Activated CD4-positive, alpha-beta memory T cell treated with anti-CD3 and anti-CD28 coated beads for 36 hours (primary cell): Measurements from ENCODE around the gene TMEM253. TPM values are rescaled to one million over a fixed set of nuclear protein-coding genes. Genes with fewer than 3 reads are reported as not detected.

Source experiments
- CTCF ChIA-PET: fragments of 350-600 bp; sonication (Branson Sonifier 250); formaldehyde crosslinking; loops from one replicate; lab custom pipeline; 2021; ENCODE audit warnings: antibody characterized with exemption, inconsistent platforms; lab: Charles Lee
- POLR2A ChIA-PET: fragments of 350-600 bp; sonication (Branson Sonifier 250); formaldehyde crosslinking; loops from one replicate; lab custom pipeline; 2021; ENCODE audit warnings: antibody characterized with exemption; lab: Charles Lee
- DNase-seq: peaks from one replicate; pipeline ENCODE4 v3.0.0-alpha.2; 2020
- H3K27ac Mint-ChIP-seq: one replicate; pipeline ENCODE4 v1.8.0; 2021; ENCODE audit warnings: mixed read lengths
- H3K27me3 Mint-ChIP-seq: one replicate; pipeline ENCODE4 v1.8.0; 2021; ENCODE audit warnings: mixed read lengths
- H3K36me3 Mint-ChIP-seq: one replicate; pipeline ENCODE4 v1.8.0; 2021; ENCODE audit warnings: mixed read lengths
- H3K4me1 Mint-ChIP-seq: one replicate; pipeline ENCODE4 v1.8.0; 2021; ENCODE audit warnings: low read depth, mixed read lengths
- H3K4me3 Mint-ChIP-seq: one replicate; pipeline ENCODE4 v1.8.0; 2021; ENCODE audit warnings: mild to moderate bottlenecking, mixed read lengths
- H3K9me3 Mint-ChIP-seq: one replicate; pipeline ENCODE4 v1.8.0; 2021; ENCODE audit warnings: mixed read lengths
- intact Hi-C: fragments of 100-400 bp; cut with micrococcal nuclease; formaldehyde crosslinking; loops from one replicate; pipeline ENCODE4 v1.15.1; 2023
- total RNA-seq, 2 experiments: library from RNA; stranded (reverse); gene quantifications; one replicate each; pipeline ENCODE4 v1.2.3, GENCODE V29; 2021

TMEM253 gene
- total RNA-seq, 2 experiments from 2014 or later = not detected

DNA sequence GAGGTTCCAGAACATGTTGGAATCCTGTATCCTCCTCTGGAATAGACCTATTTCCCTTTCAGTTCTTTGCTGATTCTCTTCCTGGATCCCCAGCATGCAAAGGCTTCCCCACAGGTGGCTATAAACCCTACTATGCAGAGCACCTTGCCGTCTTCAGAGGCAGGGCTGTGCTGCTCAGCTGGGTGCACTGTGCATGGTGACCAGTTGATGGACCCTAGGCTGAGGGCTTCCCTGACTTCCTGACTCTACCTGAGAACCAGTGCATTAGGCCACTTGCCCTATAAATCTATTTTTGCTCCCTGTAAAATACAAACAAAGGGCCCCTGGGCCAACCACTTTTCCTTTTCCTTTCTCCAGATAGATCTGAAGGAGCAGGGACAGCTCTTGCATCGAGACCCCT is 16.5 kb upstream of the TMEM253 start:
- no peak for DNase-seq
- Mint-ChIP-seq H3K36me3 (no peaks in the 10 kb centered on the region), H3K4me3 (no peak overlapping the region), H3K4me1 (peaks cover 18% of the 10 kb centered on the region), H3K27ac (no peak overlapping the region), H3K27me3 (no peaks in the 10 kb centered on the region), H3K9me3 (no peaks in the 10 kb centered on the region)
- intact Hi-C loops = no loop called here
- ChIA-PET POLR2A (no interaction called here), CTCF (interaction anchor here (0.8 to 9.1 kb wide), 5 partner anchors 8 to 70 kb away, joined by 4 to 146 read pairs (median 6); partner anchors contain the start of gene TMEM253)

DNA sequence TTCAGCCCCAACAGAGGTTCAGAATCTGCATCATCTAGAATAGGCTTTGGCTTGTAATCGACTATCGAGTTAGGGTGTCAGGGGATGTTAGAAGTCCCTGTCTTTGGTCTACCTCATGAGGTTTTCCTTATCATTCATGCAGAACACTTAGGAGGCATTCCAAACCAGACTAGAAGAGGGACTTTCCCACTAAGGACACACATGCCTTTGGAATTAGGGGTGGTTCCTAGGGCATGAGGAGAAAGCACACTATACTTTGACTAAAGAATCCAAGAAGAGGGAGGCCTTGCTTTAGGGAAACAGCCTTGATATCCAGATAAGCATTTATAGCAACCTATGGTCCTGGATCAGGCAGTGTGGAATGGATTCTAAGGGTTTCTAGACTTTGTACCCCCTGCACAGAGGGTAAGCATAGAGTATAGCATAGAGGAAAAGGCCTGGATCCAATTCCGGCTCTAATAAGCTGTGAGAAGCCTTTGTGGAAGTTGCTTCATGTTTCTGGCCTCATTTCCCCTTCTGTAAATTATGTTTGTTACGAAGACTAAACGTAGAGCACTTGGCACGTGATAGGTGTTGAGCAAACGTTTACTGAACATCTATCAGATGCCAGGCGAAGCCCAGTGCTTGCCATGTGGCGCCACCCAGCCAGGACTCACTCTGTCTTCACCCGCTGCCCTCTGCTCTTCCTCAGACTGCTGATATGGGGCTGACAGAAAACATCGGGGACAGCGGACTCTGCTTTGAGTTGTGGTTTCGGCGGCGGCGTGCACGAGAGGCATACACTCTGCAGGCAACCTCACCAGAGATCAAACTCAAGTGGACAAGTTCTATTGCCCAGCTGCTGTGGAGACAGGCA is 15.6 kb upstream of the TMEM253 start:
- H3K4me3 Mint-ChIP-seq = no peak overlapping the region
- ChIA-PET CTCF (interaction anchor here (1.9 to 9.1 kb wide), 3 partner anchors 18 to 71 kb away, joined by 5 to 146 read pairs (median 134); partner anchors contain the start of gene TMEM253), POLR2A (no interaction called here)
- no peaks in the 10 kb centered on the region for H3K27me3 Mint-ChIP-seq
- H3K9me3 Mint-ChIP-seq = no peaks in the 10 kb centered on the region
- DNase-seq = no peak
- no peaks in the 10 kb centered on the region for H3K36me3 Mint-ChIP-seq
- intact Hi-C loops = no loop called here
- no peak overlapping the region for H3K27ac Mint-ChIP-seq
- peaks cover 18% of the 10 kb centered on the region for H3K4me1 Mint-ChIP-seq

- intact Hi-C loops = loop anchor here (1.0 kb wide), 1 partner anchor 17 kb away; no protein-coding TSS in a partner anchor
- Mint-ChIP-seq H3K4me1 (peaks cover 18% of the 10 kb centered on the region), H3K36me3 (no peaks in the 10 kb centered on the region), H3K4me3 (no peak overlapping the region), H3K27me3 (no peaks in the 10 kb centered on the region), H3K9me3 (no peaks in the 10 kb centered on the region), H3K27ac (no peak overlapping the region)
- no peak for DNase-seq
- POLR2A ChIA-PET = interaction anchor here (0.7 to 0.9 kb wide), 3 partner anchors 15 to 72 kb away, joined by 3 to 4 read pairs (median 4); no protein-coding TSS in a partner anchor
- CTCF ChIA-PET = interaction anchor here (1.1 to 9.1 kb wide), 5 partner anchors 11 to 72 kb away, joined by 4 to 146 read pairs (median 48); partner anchors contain the start of genes TMEM253 and ZNF219
Measured at GRCh38 chr14:21086908-21087293, 14.0 kb upstream of the TMEM253 start.

- Mint-ChIP-seq H3K27me3 (no peaks in the 10 kb centered on the region), H3K9me3 (no peaks in the 10 kb centered on the region), H3K4me3 (no peak overlapping the region), H3K36me3 (peaks cover 1% of the 10 kb centered on the region), H3K4me1 (peaks cover 20% of the 10 kb centered on the region), H3K27ac (peak overlapping the region; percentile 62)
- DNase-seq = peak; percentile 68
- ChIA-PET CTCF (interaction anchor here (1.1 to 9.1 kb wide), 5 partner anchors 11 to 73 kb away, joined by 4 to 146 read pairs (median 48); partner anchors contain the start of genes TMEM253 and ZNF219), POLR2A (interaction anchor here (0.6 to 0.9 kb wide), 4 partner anchors 16 to 626 kb away, joined by 3 to 4 read pairs (median 4); partner anchors contain the start of gene PIP4P1)
- intact Hi-C loops = loop anchor here (1.0 kb wide), 1 partner anchor 17 kb away; no protein-coding TSS in a partner anchor
Measured at GRCh38 chr14:21087294-21088091, 13.4 kb upstream of the TMEM253 start.

DNA sequence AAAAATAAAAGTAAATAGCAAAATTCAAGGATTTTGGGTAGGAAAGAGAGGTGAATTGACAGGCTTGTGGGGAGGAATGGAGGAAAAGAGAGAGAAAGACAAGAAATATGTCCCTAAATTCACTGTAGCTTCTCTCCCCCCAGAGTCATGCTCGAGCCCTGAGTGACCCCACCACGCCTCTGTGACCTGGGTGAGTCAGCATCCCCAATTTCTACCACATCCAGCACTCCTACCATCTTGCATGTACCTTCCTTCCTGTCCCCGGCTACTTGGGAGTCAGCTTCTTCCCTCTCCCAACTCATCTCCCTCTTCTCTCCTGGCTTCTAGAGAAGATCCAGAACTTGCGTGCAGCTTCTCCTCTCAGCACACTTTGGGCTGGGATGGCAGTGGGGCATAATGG is 12.2 kb upstream of the TMEM253 start:
- DNase-seq = no peak
- H3K27ac Mint-ChIP-seq = peak overlapping the region; percentile 24
- H3K27me3 Mint-ChIP-seq = no peaks in the 10 kb centered on the region
- POLR2A ChIA-PET = no interaction called here
- intact Hi-C loops = no loop called here
- no peaks in the 10 kb centered on the region for H3K9me3 Mint-ChIP-seq
- CTCF ChIA-PET = interaction anchor here (0.5 to 9.1 kb wide), 8 partner anchors 9 to 74 kb away, joined by 3 to 146 read pairs (median 14); partner anchors contain the start of genes ARHGEF40 and TMEM253
- peaks cover 23% of the 10 kb centered on the region for H3K4me1 Mint-ChIP-seq
- no peak overlapping the region for H3K4me3 Mint-ChIP-seq
- peaks cover 1% of the 10 kb centered on the region for H3K36me3 Mint-ChIP-seq

- intact Hi-C loops = no loop called here
- Mint-ChIP-seq H3K36me3 (peaks cover 1% of the 10 kb centered on the region), H3K27me3 (no peaks in the 10 kb centered on the region)
Measured at GRCh38 chr14:21089271-21089670, 11.6 kb upstream of the TMEM253 start.

DNA sequence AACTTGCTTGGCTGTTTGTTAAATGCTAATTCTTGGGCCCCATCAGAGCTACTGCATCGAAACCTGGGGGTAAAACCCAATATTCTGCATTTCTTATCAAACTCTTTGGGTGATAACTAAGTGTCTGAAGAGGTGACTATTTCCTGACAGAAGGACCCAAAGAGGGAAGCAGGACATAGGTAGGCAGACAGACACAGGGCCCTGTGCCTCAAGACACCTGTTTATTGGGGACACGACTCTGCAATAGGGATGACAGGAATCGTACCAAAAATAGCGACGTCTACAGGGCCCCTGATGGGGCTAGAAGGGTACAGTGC is 11.0 kb upstream of the TMEM253 start:
- peaks cover 23% of the 10 kb centered on the region for H3K4me1 Mint-ChIP-seq
- no peak overlapping the region for H3K27ac Mint-ChIP-seq
- H3K36me3 Mint-ChIP-seq = peaks cover 1% of the 10 kb centered on the region
- H3K4me3 Mint-ChIP-seq = no peak overlapping the region
- H3K9me3 Mint-ChIP-seq = no peaks in the 10 kb centered on the region
- no peak for DNase-seq
- no peaks in the 10 kb centered on the region for H3K27me3 Mint-ChIP-seq
- intact Hi-C loops = no loop called here
- CTCF ChIA-PET = interaction anchor here (0.8 to 9.1 kb wide), 9 partner anchors 8 to 75 kb away, joined by 3 to 146 read pairs (median 9); partner anchors contain the start of genes ARHGEF40 and TMEM253
- POLR2A ChIA-PET = no interaction called here

More at GRCh38 chr14:21089271-21089670, 11.6 kb upstream of the TMEM253 start:
- ChIA-PET POLR2A (no interaction called here), CTCF (interaction anchor here (0.5 to 9.1 kb wide), 9 partner anchors 8 to 75 kb away, joined by 3 to 146 read pairs (median 9); partner anchors contain the start of genes ARHGEF40 and TMEM253)
- Mint-ChIP-seq H3K4me1 (peaks cover 23% of the 10 kb centered on the region), H3K4me3 (no peak overlapping the region), H3K9me3 (no peaks in the 10 kb centered on the region), H3K27ac (peak overlapping the region; percentile 24)
- no peak for DNase-seq

DNA sequence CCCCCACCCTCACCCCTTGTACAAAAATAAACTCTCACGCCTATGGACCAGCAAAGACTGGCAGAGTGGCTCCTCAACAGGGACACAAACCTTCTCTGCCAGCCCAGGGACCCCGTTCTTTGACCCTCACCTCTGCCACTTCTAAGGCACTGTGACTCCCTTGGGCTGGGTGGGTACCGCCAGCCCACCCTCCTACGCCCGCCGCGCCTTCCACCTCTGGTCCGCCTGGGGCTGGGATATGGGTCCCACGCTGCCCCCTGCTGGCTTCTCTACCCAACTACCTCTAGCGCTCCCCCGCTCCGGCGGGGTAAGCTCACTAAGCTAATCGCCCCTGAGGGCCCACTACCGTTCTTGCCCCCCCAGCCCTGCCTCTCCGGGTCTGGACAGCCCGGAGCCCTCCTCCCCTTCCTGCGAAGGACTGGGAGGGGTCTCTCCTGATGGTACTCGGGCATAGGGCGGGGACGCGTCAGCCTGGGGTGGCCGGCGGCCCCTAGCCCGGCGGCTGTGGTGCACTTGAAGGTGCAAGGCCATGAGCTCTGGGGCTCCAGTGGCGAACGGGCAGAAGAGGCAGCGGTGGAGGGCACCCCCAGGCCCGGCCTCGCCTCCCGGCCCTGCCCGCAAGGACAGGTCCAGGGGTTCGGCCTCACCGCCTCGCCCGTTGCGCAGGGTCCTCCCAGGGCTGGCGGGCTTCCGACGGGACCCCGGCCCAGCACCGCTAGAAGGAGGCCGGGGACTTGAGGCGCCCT is 10.5 kb upstream of the TMEM253 start:
- H3K27me3 Mint-ChIP-seq = no peaks in the 10 kb centered on the region
- peaks cover 1% of the 10 kb centered on the region for H3K36me3 Mint-ChIP-seq
- intact Hi-C loops = no loop called here
- H3K27ac Mint-ChIP-seq = no peak overlapping the region
- DNase-seq = peak; percentile 59
- ChIA-PET CTCF (interaction anchor here (1.0 to 9.1 kb wide), 8 partner anchors 7 to 76 kb away, joined by 4 to 146 read pairs (median 14); partner anchors contain the start of genes ARHGEF40 and TMEM253), POLR2A (no interaction called here)
- no peaks in the 10 kb centered on the region for H3K9me3 Mint-ChIP-seq
- H3K4me3 Mint-ChIP-seq = no peak overlapping the region
- H3K4me1 Mint-ChIP-seq = peaks cover 23% of the 10 kb centered on the region

DNA sequence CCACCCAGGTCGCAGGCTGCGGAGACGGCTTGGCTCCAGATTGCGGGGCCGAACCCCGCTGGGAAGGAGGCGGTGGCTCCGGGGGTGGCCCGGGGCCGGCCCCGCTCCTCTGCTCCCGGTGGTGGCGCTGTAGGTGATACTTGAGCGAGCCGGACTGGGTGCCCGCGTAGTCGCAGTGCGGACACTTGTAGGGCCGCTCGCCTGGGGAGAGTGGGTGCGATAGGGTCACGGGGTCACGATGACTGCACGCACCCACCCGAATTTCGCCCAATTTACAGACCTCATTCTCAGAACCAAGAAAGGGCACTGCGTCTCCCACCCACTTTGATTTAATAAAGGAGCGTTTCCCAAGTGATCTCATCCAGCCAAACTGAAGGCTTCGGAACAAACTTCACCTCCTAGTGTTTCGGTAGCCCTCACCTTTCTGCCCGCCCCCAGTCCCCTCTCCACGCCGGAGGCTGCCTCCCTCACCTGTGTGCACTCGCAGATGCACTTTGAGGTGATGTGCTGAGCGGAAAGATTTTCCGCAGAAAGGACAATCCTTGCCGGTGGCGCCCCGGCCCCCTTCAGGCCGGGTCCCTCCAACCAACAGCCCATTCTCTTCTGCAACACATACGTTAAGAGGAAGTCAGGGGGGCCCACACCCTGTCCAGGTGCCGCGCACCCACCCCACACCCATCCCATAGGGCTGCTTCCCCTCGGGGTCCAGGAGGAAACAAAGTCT is 9.8 kb upstream of the TMEM253 start:
- H3K9me3 Mint-ChIP-seq = no peaks in the 10 kb centered on the region
- CTCF ChIA-PET = interaction anchor here (1.0 to 9.1 kb wide), 19 partner anchors 12 to 141 kb away, joined by 3 to 278 read pairs (median 15); partner anchors contain the start of genes ARHGEF40, NDRG2, SLC39A2 and TMEM253
- intact Hi-C loops = no loop called here
- H3K4me3 Mint-ChIP-seq = no peak overlapping the region
- POLR2A ChIA-PET = no interaction called here
- H3K4me1 Mint-ChIP-seq = peaks cover 23% of the 10 kb centered on the region
- no peak for DNase-seq
- no peaks in the 10 kb centered on the region for H3K27me3 Mint-ChIP-seq
- no peak overlapping the region for H3K27ac Mint-ChIP-seq
- peaks cover 1% of the 10 kb centered on the region for H3K36me3 Mint-ChIP-seq

DNA sequence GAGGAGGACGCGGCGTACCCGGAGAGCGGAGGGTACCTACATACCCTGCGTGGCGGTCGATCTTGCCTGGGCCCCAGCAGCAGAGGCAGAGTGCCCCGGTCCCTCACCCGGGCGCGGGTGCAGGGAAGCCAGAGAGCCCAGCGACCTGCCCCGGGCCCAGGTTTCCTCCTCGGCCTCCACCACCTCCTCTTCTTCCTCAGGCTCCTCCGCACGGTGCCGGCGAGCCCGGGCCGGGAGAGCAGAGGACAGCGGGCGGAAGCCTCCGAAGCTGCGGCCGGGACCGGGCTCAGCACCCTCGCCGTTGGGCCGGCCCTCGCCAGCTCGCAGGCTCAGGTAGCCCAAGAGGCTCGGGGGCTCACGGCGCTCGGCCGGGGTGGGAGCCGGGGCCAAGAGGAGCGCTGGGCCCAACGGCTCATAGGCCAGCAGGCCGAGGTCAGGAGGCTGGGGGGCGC is 9.0 kb upstream of the TMEM253 start:
- H3K9me3 Mint-ChIP-seq = no peaks in the 10 kb centered on the region
- POLR2A ChIA-PET = interaction anchor here (0.8 to 1.1 kb wide), 2 partner anchors 13 to 77 kb away, joined by 3 to 5 read pairs; no protein-coding TSS in a partner anchor
- H3K4me1 Mint-ChIP-seq = peaks cover 19% of the 10 kb centered on the region
- H3K4me3 Mint-ChIP-seq = no peak overlapping the region
- CTCF ChIA-PET = interaction anchor here (0.7 to 7.8 kb wide), 29 partner anchors 8 to 471 kb away, joined by 3 to 278 read pairs (median 6); partner anchors contain the start of genes ARHGEF40, NDRG2, RNASE8 and SLC39A2
- DNase-seq = no peak
- intact Hi-C loops = loop anchor here (1.0 kb wide), 3 partner anchors 12 to 78 kb away; no protein-coding TSS in a partner anchor
- no peak overlapping the region for H3K27ac Mint-ChIP-seq
- H3K36me3 Mint-ChIP-seq = peaks cover 1% of the 10 kb centered on the region
- no peaks in the 10 kb centered on the region for H3K27me3 Mint-ChIP-seq
